Heart left ventricle (tissue), 16 donors: ENCODE measurements around the gene KDM3B. TPM values are rescaled to one million over a fixed set of nuclear protein-coding genes. Genes with fewer than 3 reads are reported as not detected.

Experiments used
- ATAC-seq, 4 donors: fragments of 200-7000 bp; cut with Tn5 transposase; one replicate each; pipeline ENCODE4 v1.9.1; 2020 to 2022; ENCODE audit warnings: moderate library complexity in 4 of 4, mild to moderate bottlenecking in 3 of 4, moderate number of reproducible peaks in 1 of 4
- DNase-seq, 5 donors: peaks; one replicate each; pipeline ENCODE4 v3.0.0-alpha.2; 2020
- H3K27ac ChIP-seq, 12 donors: fragments of 200-600 bp; sonication (generic) in 4 of 12; one replicate each; pipeline versions ENCODE4 v1.5.0 to v1.8.0; 2016 to 2022; ENCODE audit warnings: mild to moderate bottlenecking in 2 of 12
- H3K27me3 ChIP-seq, 9 donors: fragments of 200-600 bp; sonication (generic) in 2 of 9; one replicate each; pipeline versions ENCODE4 v1.5.1 to v1.8.0; 2016 to 2022; ENCODE audit warnings: mild to moderate bottlenecking in 3 of 9
- H3K36me3 ChIP-seq, 9 donors: fragments of 200-600 bp; sonication (generic) in 2 of 9; one replicate each; pipeline versions ENCODE4 v1.5.0 to v1.8.0; 2018 to 2022; ENCODE audit warnings: mild to moderate bottlenecking in 2 of 9
- H3K4me1 ChIP-seq, 12 donors: fragments of 200-600 bp; sonication (generic) in 4 of 12; one replicate each; pipeline versions ENCODE4 v1.5.0 to v1.8.0; 2016 to 2022; ENCODE audit warnings: mild to moderate bottlenecking in 3 of 12
- H3K4me3 ChIP-seq, 12 donors: fragments of 200-600 bp; sonication (generic) in 4 of 12; one replicate each; pipeline versions ENCODE4 v1.5.0 to v1.8.0; 2017 to 2022; ENCODE audit warnings: mild to moderate bottlenecking in 9 of 12, moderate library complexity in 4 of 12
- H3K9me3 ChIP-seq, 12 donors: fragments of 200-600 bp; sonication (generic) in 4 of 12; one replicate each; pipeline versions ENCODE4 v1.5.0 to v1.8.0; 2016 to 2022; ENCODE audit warnings: mild to moderate bottlenecking in 1 of 12
- POLR2A ChIP-seq, 2 donors: fragments of 450-650 bp; IDR thresholded peaks; one replicate each; pipeline ENCODE4 v1.6.1; 2017; ENCODE audit warnings: antibody characterized with exemption in 2 of 2, mild to moderate bottlenecking in 2 of 2, moderate library complexity in 2 of 2
- WGBS, 4 donors: extraction: QIAGEN DNeasy Blood & Tissue Kit in 2 of 4; methylation state at CpG; one replicate each; pipeline versions ENCODE4 v1.1.5 to v1.1.7; 2013 to 2018; 5-methylcytosine and 5-hydroxymethylcytosine counted together
- intact Hi-C, 10 donors: fragments of 100-400 bp; cut with DNase I; formaldehyde crosslinking; loops; one replicate each; pipeline versions ENCODE4 v1.11.1 to v1.14.2; 2022
- polyA plus RNA-seq, 2 donors: library from polyadenylated mRNA; stranded (reverse); fragments of 200-250 nt; gene quantifications; one replicate each; pipeline ENCODE4 v1.2.3, GENCODE V29; 2013
- total RNA-seq, 9 donors: library from RNA; depleted of rRNA in 2 of 9; stranded (reverse); fragments of >200 nt in 2 of 9; fragmentation: NEBNext Ultra II Directional in 3 of 9; extraction: Animal tissue kit (Norgen Biotek cat#: 25700) in 3 of 9; gene quantifications; one replicate each; pipeline versions ENCODE4 v1.1.0 to v1.2.4, GENCODE V29; 2016 to 2023
- TF ChIP-seq, protein P1 (sequence below), 12 donors: fragments of 200-600 bp; sonication (generic) in 4 of 12; IDR thresholded peaks; one replicate each; pipeline versions ENCODE4 v1.5.0 to v1.8.0; 2018 to 2022; ENCODE audit warnings: antibody characterized with exemption in 12 of 12, mild to moderate bottlenecking in 5 of 12
- donor health status: ischemic (EF 13 %, LVEDD 7.1; RV severe dilation, severe dysfunction).
- donor health status: healthy with polysubstance abuse.
- donor health status: DM: no; HTN: yes; CAD: no.
- donor health status: DM: no; HTN: no; CAD: no.
- donor health status: ischemic (EF 25% LVEDD 6.9; RV normal size, moderate dysfunction).
- donor health status: ischemic (EF 25% LVEDD 5.7; RV mildly dilated, moderate dysfunction).
- donor health status: healthy.
- donor health status: DM: yes; HTN: yes; CAD: no.
- donor health status: ischemic (EF 35%, LVEDD 5.7; RV mildly dilated, moderate dysfunction).
- donor health status: nonischemic (EF 11% LVEDD 7.7; RV severe dilation, severe dysfunction).
- donor health status: DM: yes; HTN: yes; CAD: no.
- donor health status: PGD.
- donor health status: ischemic (EF 29% LVEDD 5.4; RV normal size, mild dysfunction).
- donor health status: nonischemic (EF 23%, LVEDD 6.1; RV moderate dilation, normal function).

KDM3B gene
- total and polyA plus RNA-seq, 11 donors = 17.0 to 65.1 (median 44.8) TPM

DNA sequence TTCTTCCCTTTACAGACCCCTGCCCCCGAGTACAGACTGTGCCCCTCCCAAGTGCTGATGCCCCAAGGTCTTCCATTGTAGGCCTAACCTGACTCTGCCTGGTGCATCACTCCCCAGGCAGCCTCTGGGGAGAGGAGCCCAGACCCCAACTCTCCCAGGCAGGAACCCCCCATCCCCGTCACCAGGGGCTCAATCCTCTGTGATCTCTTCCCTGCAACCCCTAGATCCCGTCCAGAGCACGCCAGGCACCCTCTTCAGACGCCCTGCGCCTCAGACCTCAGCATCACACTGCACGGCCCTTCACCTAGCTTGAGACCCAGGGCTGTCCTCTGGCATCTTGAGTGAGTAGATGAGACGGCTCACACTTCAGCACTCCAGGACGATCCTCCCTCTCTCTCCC lies 106.4 kb downstream of the KDM3B start:
- no peak overlapping the region for H3K4me3 ChIP-seq
- peak overlapping the region in 3 of 12 donors; percentile 60 to 64 (median 64) for H3K27ac ChIP-seq
- no peaks in the 10 kb centered on the region for H3K36me3 ChIP-seq
- no peak for TF ChIP-seq POLR2A (IDR thresholded peaks at IDR 0.05)
- TF ChIP-seq, protein P1, sequence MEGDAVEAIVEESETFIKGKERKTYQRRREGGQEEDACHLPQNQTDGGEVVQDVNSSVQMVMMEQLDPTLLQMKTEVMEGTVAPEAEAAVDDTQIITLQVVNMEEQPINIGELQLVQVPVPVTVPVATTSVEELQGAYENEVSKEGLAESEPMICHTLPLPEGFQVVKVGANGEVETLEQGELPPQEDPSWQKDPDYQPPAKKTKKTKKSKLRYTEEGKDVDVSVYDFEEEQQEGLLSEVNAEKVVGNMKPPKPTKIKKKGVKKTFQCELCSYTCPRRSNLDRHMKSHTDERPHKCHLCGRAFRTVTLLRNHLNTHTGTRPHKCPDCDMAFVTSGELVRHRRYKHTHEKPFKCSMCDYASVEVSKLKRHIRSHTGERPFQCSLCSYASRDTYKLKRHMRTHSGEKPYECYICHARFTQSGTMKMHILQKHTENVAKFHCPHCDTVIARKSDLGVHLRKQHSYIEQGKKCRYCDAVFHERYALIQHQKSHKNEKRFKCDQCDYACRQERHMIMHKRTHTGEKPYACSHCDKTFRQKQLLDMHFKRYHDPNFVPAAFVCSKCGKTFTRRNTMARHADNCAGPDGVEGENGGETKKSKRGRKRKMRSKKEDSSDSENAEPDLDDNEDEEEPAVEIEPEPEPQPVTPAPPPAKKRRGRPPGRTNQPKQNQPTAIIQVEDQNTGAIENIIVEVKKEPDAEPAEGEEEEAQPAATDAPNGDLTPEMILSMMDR (IDR thresholded peaks at IDR 0.05) = no peak
- 74 to 80% (median 78%) methylated on average over 8 to 9 of the region's 9 CpGs for WGBS, 4 donors
- H3K4me1 ChIP-seq = peaks cover 4 to 56% (median 39%) of the 10 kb centered on the region in 12 donors
- DNase-seq (no peak), ATAC-seq (no peak)
- no peaks in the 10 kb centered on the region for H3K27me3 ChIP-seq
- intact Hi-C loops = no loop called here
- no peaks in the 10 kb centered on the region for H3K9me3 ChIP-seq

GRCh38 chr5:138459311-138459933 lies 106.9 kb downstream of the KDM3B start:
- DNase-seq = peak in 4 of 5 donors; percentile 61 to 75 (median 66)
- H3K4me3 ChIP-seq = no peak overlapping the region
- no peaks in the 10 kb centered on the region for H3K36me3 ChIP-seq
- intact Hi-C loops = no loop called here
- peak in 1 of 4 donors; percentile 36 for ATAC-seq
- peak overlapping the region in 4 of 12 donors; percentile 23 to 64 (median 48) for H3K27ac ChIP-seq
- no peak for TF ChIP-seq POLR2A (IDR thresholded peaks at IDR 0.05)
- TF ChIP-seq, protein P1 (IDR thresholded peaks at IDR 0.05) = no peak
- H3K9me3 ChIP-seq = no peaks in the 10 kb centered on the region
- H3K4me1 ChIP-seq = peaks cover 4 to 59% (median 41%) of the 10 kb centered on the region in 12 donors
- H3K27me3 ChIP-seq = no peaks in the 10 kb centered on the region
- WGBS, 4 donors = 51 to 69% (median 62%) methylated on average over 11 of the region's 11 CpGs

GRCh38 chr5:138460032-138460693 lies 107.7 kb downstream of the KDM3B start:
- H3K27me3 ChIP-seq = no peaks in the 10 kb centered on the region

More at GRCh38 chr5:138460032-138460693, 107.7 kb downstream of the KDM3B start:
- ATAC-seq (no peak), DNase-seq (no peak)
- no peak overlapping the region for H3K4me3 ChIP-seq
- WGBS, 4 donors = 52 to 70% (median 59%) methylated on average over 4 of the region's 4 CpGs
- TF ChIP-seq, protein P1 (IDR thresholded peaks at IDR 0.05) = no peak
- TF ChIP-seq POLR2A (IDR thresholded peaks at IDR 0.05) = no peak
- no peaks in the 10 kb centered on the region for H3K9me3 ChIP-seq
- H3K27ac ChIP-seq = peak overlapping the region in 3 of 12 donors; percentile 23 to 64 (median 41)
- intact Hi-C loops = loop anchor here in 1 of 10 donors (5.0 kb wide), 1 partner anchor 82 kb away; the partner anchor contains the start of gene ETF1
- H3K4me1 ChIP-seq = peaks cover 4 to 61% (median 41%) of the 10 kb centered on the region in 12 donors
- no peaks in the 10 kb centered on the region for H3K36me3 ChIP-seq
